ENCODE measurements around the gene L3MBTL3. TPM values are rescaled to one million over a fixed set of nuclear protein-coding genes. Genes with fewer than 3 reads are reported as not detected.

The L3MBTL3 gene
- total and polyA plus RNA-seq, 2 experiments from 2014 or later, result 8.7 to 11.2 TPM

- no peak for ATAC-seq
- Mint-ChIP-seq H3K27me3 (ENCODE audit: insufficient read depth, low read depth, poor library complexity) (no peaks in the 10 kb centered on the region), H3K9me3 (no peaks in the 10 kb centered on the region), H3K4me3 (no peak overlapping the region), H3K27ac (no peak overlapping the region), H3K36me3 (ENCODE audit: low read depth) (no peaks in the 10 kb centered on the region), H3K4me1 (peaks cover 16% of the 10 kb centered on the region)
- H3K4me1 ChIP-seq (ENCODE audit: insufficient read depth), result peaks cover 5% of the 10 kb centered on the region; the same call in 1 of the 2 replicates
- no peak overlapping the region for H3K27ac ChIP-seq (ENCODE audit: low read depth)
- no peak overlapping the region for H3K4me3 ChIP-seq
- H3K4me2 ChIP-seq, result no peak overlapping the region
- no peaks in the 10 kb centered on the region for H3K79me2 ChIP-seq (replicated peaks; ENCODE audit: insufficient read depth)
- no peaks in the 10 kb centered on the region for H3K27me3 ChIP-seq (ENCODE audit: insufficient read depth)
- no peaks in the 10 kb centered on the region for H4K20me1 ChIP-seq (replicated peaks; ENCODE audit: insufficient read depth)
- no peaks in the 10 kb centered on the region for H3F3A ChIP-seq (replicated peaks; ENCODE audit: low read depth)
- H3K9me2 ChIP-seq (ENCODE audit: insufficient read depth), result 0 out of 2 replicates have a peak, but pooled peaks cover 3% of the 10 kb centered on the region
- TF ChIP-seq ETS1 (IDR thresholded peaks at IDR 0.05), result no peak
- no peak for TF ChIP-seq REST (IDR thresholded peaks at IDR 0.05; ENCODE audit: unreplicated experiment)
- TF ChIP-seq STAT1 (IDR thresholded peaks at IDR 0.05; ENCODE audit: unreplicated experiment), result no peak
- TF ChIP-seq ZNF114 (CRISPR knock-in tag; IDR thresholded peaks at IDR 0.05), result no peak
- no peak for TF ChIP-seq ZNF331 (CRISPR knock-in tag; IDR thresholded peaks at IDR 0.05; ENCODE audit: low read depth)
- no peak for TF ChIP-seq ZNF462 (CRISPR knock-in tag; IDR thresholded peaks at IDR 0.05)
- no peak for TF ChIP-seq CTCF (conservative IDR thresholded peaks at IDR 0.05; ENCODE audit: low read depth in 2 of 2)
- TF ChIP-seq EZH2 (IDR thresholded peaks at IDR 0.05; ENCODE audit: low read depth, unreplicated experiment), result no peak
- no peak for TF ChIP-seq JUNB (IDR thresholded peaks at IDR 0.05; ENCODE audit: unreplicated experiment)
- no peak for TF ChIP-seq POLR2AphosphoS5 (IDR thresholded peaks at IDR 0.05; ENCODE audit: low read depth)
- TF ChIP-seq EZH2phosphoT487 (IDR thresholded peaks at IDR 0.05; ENCODE audit: unreplicated experiment), result no peak
- no peak for TF ChIP-seq NANOG (IDR thresholded peaks at IDR 0.05; ENCODE audit: borderline replicate concordance)
- no peak for TF ChIP-seq CREB1 (CRISPR knock-in tag; IDR thresholded peaks at IDR 0.05; ENCODE audit: low read depth)
- no peak for DNase-seq (ENCODE audit: low spot score)
- H3K36me3 ChIP-seq (ENCODE audit: insufficient read depth), result no peaks in the 10 kb centered on the region
- H2AFZ ChIP-seq, result no peak overlapping the region
These were observed 22.0 kb upstream of the L3MBTL3 start for GRCh38 chr6:129996387-129996786.

Data from GM23338 (cell line).